Smooth muscle cell (in vitro differentiated cells): Measurements from ENCODE around the gene TFAM. TPM values are rescaled to one million over a fixed set of nuclear protein-coding genes. Genes with fewer than 3 reads are reported as not detected.

Source experiments
- DNase-seq: peaks from one replicate; lab custom pipeline; 2025; ENCODE audit not compliant: unreplicated experiment; lab: John Stamatoyannopoulos, UW
- H2AFZ ChIP-seq: fragments of 200-600 bp; sonication (generic); 2 replicates; pipeline ENCODE4 v1.6.0; 2016; ENCODE audit warnings: antibody characterized with exemption, low read depth, mild to moderate bottlenecking
- H3F3A ChIP-seq: fragments of 200-600 bp; sonication (generic); 2 replicates; pipeline ENCODE4 v1.6.0; 2017; ENCODE audit warnings: antibody characterized with exemption, low read depth
- H3K27ac ChIP-seq: fragments of 200-600 bp; sonication (generic); 2 replicates; pipeline ENCODE4 v1.5.1; 2016; ENCODE audit warnings: low read depth, mild to moderate bottlenecking
- H3K27me3 ChIP-seq: fragments of 200-600 bp; sonication (generic); 2 replicates; pipeline ENCODE4 v1.6.1; 2016; ENCODE audit warnings: low read depth, mild to moderate bottlenecking
- H3K36me3 ChIP-seq: fragments of 200-600 bp; sonication (generic); 2 replicates; pipeline ENCODE4 v1.5.1; 2016; ENCODE audit warnings: low read depth
- H3K4me1 ChIP-seq: fragments of 200-600 bp; sonication (generic); 2 replicates; pipeline ENCODE4 v1.5.1; 2016; ENCODE audit warnings: low read depth
- H3K4me2 ChIP-seq: fragments of 200-600 bp; sonication (generic); 2 replicates; pipeline ENCODE4 v1.6.0; 2016; ENCODE audit warnings: mild to moderate bottlenecking
- H3K4me3 ChIP-seq: fragments of 200-600 bp; sonication (generic); 2 replicates; pipeline ENCODE4 v1.5.1; 2016; ENCODE audit warnings: mild to moderate bottlenecking
- H3K79me2 ChIP-seq: fragments of 200-600 bp; sonication (generic); 2 replicates; pipeline ENCODE4 v1.6.0; 2016; ENCODE audit warnings: low read depth, mild to moderate bottlenecking
- H3K9ac ChIP-seq: fragments of 200-600 bp; sonication (generic); 2 replicates; pipeline ENCODE4 v1.6.0; 2016; ENCODE audit warnings: low read depth
- H3K9me3 ChIP-seq: fragments of 200-600 bp; sonication (generic); replicated peaks from 2 replicates; pipeline ENCODE4 v1.5.1; 2016; ENCODE audit warnings: low read depth
- H4K20me1 ChIP-seq: fragments of 200-600 bp; sonication (generic); 2 replicates; pipeline ENCODE4 v1.6.0; 2016; ENCODE audit warnings: low read depth
- WGBS: methylation state at CpG from one replicate; pipeline ENCODE4 v1.1.7; 2016; ENCODE audit warnings: low lambda C conversion rate; 5-methylcytosine and 5-hydroxymethylcytosine counted together
- polyA plus RNA-seq: library from polyadenylated mRNA; unstranded; fragments of >200 nt; fragmentation: Nextera tagmentation; extraction: Ambion mirVana; gene quantifications from 2 replicates; pipeline ENCODE4 v1.2.1, GENCODE V29; 2016
- total RNA-seq: library from RNA; depleted of rRNA; stranded (reverse); fragments of >200 nt; gene quantifications from 2 replicates; pipeline ENCODE4 v1.2.3, GENCODE V29; 2014
- TF ChIP-seq, protein P1 (sequence below): fragments of 200-600 bp; sonication (generic); IDR thresholded peaks from 2 replicates; pipeline ENCODE4 v1.5.1; 2017; ENCODE audit warnings: borderline replicate concordance, mild to moderate bottlenecking, antibody characterized with exemption; ENCODE audit not compliant: insufficient read depth, poor library complexity, severe bottlenecking

The TFAM gene
- total and polyA plus RNA-seq, 2 experiments from 2014 or later, result 14.5 to 21.0 TPM

DNA sequence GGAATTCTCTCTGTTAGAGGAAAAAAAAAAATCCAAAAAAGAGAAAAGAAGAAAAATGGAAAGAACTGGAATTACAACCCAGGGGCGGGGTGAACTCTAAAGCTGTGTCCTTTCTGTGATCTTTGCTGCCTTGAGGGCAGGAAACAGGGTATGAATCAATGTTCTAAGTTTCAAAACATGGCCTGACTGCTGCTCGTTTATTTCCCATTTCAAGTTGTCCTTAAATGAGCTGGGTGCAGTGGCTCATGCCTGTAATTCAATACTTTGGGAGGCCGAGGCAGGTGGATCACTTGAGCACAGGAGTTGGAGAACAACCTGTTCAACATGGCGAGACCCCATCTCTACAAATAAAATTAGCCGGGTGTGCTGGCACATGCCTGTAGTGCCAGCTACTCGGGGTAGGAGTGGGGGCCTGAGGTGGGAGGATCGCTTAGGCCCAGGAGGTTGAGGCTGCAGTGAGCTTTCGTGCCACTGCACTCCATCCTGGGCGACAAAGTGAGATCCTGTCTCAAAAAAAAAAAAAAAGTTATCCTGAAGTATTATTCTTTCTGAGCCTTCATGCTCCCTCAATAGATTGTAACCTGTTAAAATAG, 24.7 kb upstream of the TFAM start:
- Histone ChIP-seq H3K4me1 (no peaks in the 10 kb centered on the region), H3K9me3 (no peaks in the 10 kb centered on the region), H3F3A (no peaks in the 10 kb centered on the region), H3K9ac (no peak overlapping the region), H2AFZ (no peak overlapping the region), H3K4me2 (no peak overlapping the region), H3K27me3 (no peaks in the 10 kb centered on the region), H3K4me3 (no peak overlapping the region), H4K20me1 (peaks cover 55% of the 10 kb centered on the region), H3K36me3 (no peaks in the 10 kb centered on the region), H3K79me2 (peaks cover 19% of the 10 kb centered on the region), H3K27ac (no peak overlapping the region)
- WGBS, result 90% methylated on average over 9 of the region's 9 CpGs
- DNase-seq, result no peak
- TF ChIP-seq, protein P1, sequence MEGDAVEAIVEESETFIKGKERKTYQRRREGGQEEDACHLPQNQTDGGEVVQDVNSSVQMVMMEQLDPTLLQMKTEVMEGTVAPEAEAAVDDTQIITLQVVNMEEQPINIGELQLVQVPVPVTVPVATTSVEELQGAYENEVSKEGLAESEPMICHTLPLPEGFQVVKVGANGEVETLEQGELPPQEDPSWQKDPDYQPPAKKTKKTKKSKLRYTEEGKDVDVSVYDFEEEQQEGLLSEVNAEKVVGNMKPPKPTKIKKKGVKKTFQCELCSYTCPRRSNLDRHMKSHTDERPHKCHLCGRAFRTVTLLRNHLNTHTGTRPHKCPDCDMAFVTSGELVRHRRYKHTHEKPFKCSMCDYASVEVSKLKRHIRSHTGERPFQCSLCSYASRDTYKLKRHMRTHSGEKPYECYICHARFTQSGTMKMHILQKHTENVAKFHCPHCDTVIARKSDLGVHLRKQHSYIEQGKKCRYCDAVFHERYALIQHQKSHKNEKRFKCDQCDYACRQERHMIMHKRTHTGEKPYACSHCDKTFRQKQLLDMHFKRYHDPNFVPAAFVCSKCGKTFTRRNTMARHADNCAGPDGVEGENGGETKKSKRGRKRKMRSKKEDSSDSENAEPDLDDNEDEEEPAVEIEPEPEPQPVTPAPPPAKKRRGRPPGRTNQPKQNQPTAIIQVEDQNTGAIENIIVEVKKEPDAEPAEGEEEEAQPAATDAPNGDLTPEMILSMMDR, result no peak

- Histone ChIP-seq H3K4me1 (no peaks in the 10 kb centered on the region), H3K9ac (no peak overlapping the region), H3F3A (no peaks in the 10 kb centered on the region), H3K79me2 (peaks cover 16% of the 10 kb centered on the region), H3K27ac (no peak overlapping the region), H3K9me3 (no peaks in the 10 kb centered on the region), H3K4me2 (no peak overlapping the region), H2AFZ (no peak overlapping the region), H3K27me3 (no peaks in the 10 kb centered on the region), H3K36me3 (no peaks in the 10 kb centered on the region), H3K4me3 (no peak overlapping the region), H4K20me1 (peaks cover 48% of the 10 kb centered on the region)
- no peak for DNase-seq
- TF ChIP-seq, protein P1, result no peak
- 90% methylated on average over 2 of the region's 2 CpGs for WGBS
Measured at GRCh38 chr10:58361353-58361752, 23.9 kb upstream of the TFAM start.

- no peaks in the 10 kb centered on the region for H3K4me1 ChIP-seq
- H3K4me3 ChIP-seq, result no peak overlapping the region
- DNase-seq, result no peak
- TF ChIP-seq, protein P1, result no peak
- no peaks in the 10 kb centered on the region for H3K9me3 ChIP-seq
- H4K20me1 ChIP-seq, result peaks cover 40% of the 10 kb centered on the region
- WGBS, result 97% methylated on average over 1 of the region's 1 CpG
- H3F3A ChIP-seq, result no peaks in the 10 kb centered on the region
- H3K4me2 ChIP-seq, result no peak overlapping the region
- no peak overlapping the region for H3K9ac ChIP-seq
- H3K27ac ChIP-seq, result no peak overlapping the region
- no peak overlapping the region for H2AFZ ChIP-seq
- H3K79me2 ChIP-seq, result peaks cover 8% of the 10 kb centered on the region
- H3K27me3 ChIP-seq, result no peaks in the 10 kb centered on the region
- no peaks in the 10 kb centered on the region for H3K36me3 ChIP-seq
Measured at GRCh38 chr10:58362027-58362789, 23.0 kb upstream of the TFAM start.
